ENCODE measurements around the gene DTX3. TPM values are rescaled to one million over a fixed set of nuclear protein-coding genes. Genes with fewer than 3 reads are reported as not detected.

DTX3 gene
- total and polyA plus RNA-seq, 2 of the 13 experiments (the other 11 are each of a cell fraction or from before 2014, with no cell fraction given), result 9.0 to 27.2 TPM

GRCh38 chr12:57619434-57620244, 15.0 kb downstream of the DTX3 start (continued):
- TF ChIP-seq E2F5 (CRISPR knock-in tag; conservative IDR thresholded peaks at IDR 0.05) (no peak), TRAFD1 (CRISPR knock-in tag; IDR thresholded peaks at IDR 0.05; ENCODE audit: borderline replicate concordance) (no peak), MLLT10 (CRISPR knock-in tag; IDR thresholded peaks at IDR 0.05) (no peak), ZNF292 (CRISPR knock-in tag; IDR thresholded peaks at IDR 0.05; ENCODE audit: borderline replicate concordance, low read depth) (0 out of 2 replicates have a peak, but pooled peaks have one; percentile 13), ZNF3 (CRISPR knock-in tag; IDR thresholded peaks at IDR 0.05) (no peak), ZC3H4 (CRISPR knock-in tag; IDR thresholded peaks at IDR 0.05; ENCODE audit: borderline replicate concordance) (no peak), ZEB1 (IDR thresholded peaks at IDR 0.05; ENCODE audit: insufficient replicate concordance, low read depth) (no peak), ZNF768 (CRISPR knock-in tag; IDR thresholded peaks at IDR 0.05) (no peak), SMAD1 (CRISPR knock-in tag; IDR thresholded peaks at IDR 0.05; ENCODE audit: borderline replicate concordance, low read depth) (no peak), NR3C1 (CRISPR knock-in tag; IDR thresholded peaks at IDR 0.05) (no peak), MED1 (CRISPR knock-in tag; IDR thresholded peaks at IDR 0.05) (no peak), PBX2 (CRISPR knock-in tag; IDR thresholded peaks at IDR 0.05) (no peak), IRF2 (CRISPR knock-in tag; IDR thresholded peaks at IDR 0.05) (no peak), CEBPG (CRISPR knock-in tag; IDR thresholded peaks at IDR 0.05) (no peak), ZNF382 (CRISPR knock-in tag; IDR thresholded peaks at IDR 0.05; ENCODE audit: borderline replicate concordance) (no peak), NCOA1 (CRISPR knock-in tag; IDR thresholded peaks at IDR 0.05) (no peak), HNF1A (IDR thresholded peaks at IDR 0.05; ENCODE audit: low read depth) (no peak), HNF1A (CRISPR knock-in tag; IDR thresholded peaks at IDR 0.05; ENCODE audit: borderline replicate concordance) (no peak; the same call in 1 of the 2 replicates)

Data from HepG2 (cell line).